Fibroblast of skin of left biceps (primary cell): Measurements from ENCODE around the gene ARHGEF10L.

Experiments used
- DNase-seq, 2 experiments: peaks; one replicate each; pipeline ENCODE4 v3.0.0-alpha.2; 2013; ENCODE audit warnings: low read depth in 2 of 2

ARHGEF10L gene

DNA sequence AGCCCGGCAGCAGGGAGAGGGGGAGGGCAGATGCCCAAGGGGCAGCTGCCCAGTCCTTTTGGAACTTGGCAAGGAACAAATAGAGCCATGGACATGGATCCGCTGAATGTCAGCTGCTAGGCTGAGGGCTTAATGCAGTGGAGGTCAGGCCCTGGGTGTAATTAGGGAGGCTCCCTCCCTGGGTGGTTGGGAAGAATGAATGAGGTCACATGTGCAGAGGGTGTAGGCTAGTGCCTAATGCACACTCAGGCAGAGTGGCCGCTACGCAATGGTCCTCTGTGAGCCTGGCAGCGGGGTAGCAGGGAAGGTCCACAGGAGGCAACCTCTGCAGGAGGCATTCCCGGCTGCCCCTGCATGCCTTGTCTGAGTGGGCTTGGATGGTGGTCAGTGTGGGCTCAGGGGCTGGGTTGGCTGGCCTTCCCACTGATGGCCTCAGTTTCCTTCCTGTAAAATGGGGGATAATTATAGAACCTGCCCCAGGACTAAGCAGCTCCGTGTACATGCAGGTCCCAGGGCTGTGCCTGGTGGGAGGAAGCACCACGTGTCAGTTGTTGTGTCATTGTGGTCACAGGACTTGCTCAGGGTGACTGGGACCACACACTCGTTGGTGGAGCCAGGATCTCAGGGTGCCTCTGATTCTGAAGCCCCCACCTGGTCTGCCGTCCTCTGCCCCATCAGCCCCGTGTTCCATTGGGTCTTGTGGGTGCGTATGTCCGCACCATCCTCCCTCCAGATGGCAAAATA, 134.0 kb downstream of the ARHGEF10L start:
- DNase-seq, result no peak

- DNase-seq, result no peak
Measured at GRCh38 chr1:17674726-17675500, 135.4 kb downstream of the ARHGEF10L start.

DNA sequence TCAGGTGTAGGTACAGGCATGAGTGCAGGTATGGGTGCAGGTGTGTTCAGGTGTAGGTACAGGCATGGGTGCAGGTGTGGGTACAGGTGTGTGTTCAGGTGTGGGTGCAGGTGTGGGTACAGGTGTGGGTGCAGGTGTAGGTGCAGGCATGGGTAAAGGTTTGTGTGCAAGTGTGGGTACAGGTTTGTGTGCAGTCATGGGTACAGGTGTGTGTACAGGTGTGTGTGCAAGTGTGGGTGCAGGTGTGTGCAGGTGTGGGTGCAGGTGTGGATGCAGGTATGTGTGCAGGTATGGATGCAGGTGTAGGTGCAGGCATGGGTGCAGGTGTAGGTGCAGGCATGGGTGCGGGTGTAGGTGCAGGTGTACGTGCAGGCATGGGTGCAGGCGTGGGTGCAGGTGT, 136.2 kb downstream of the ARHGEF10L start:
- no peak for DNase-seq

DNA sequence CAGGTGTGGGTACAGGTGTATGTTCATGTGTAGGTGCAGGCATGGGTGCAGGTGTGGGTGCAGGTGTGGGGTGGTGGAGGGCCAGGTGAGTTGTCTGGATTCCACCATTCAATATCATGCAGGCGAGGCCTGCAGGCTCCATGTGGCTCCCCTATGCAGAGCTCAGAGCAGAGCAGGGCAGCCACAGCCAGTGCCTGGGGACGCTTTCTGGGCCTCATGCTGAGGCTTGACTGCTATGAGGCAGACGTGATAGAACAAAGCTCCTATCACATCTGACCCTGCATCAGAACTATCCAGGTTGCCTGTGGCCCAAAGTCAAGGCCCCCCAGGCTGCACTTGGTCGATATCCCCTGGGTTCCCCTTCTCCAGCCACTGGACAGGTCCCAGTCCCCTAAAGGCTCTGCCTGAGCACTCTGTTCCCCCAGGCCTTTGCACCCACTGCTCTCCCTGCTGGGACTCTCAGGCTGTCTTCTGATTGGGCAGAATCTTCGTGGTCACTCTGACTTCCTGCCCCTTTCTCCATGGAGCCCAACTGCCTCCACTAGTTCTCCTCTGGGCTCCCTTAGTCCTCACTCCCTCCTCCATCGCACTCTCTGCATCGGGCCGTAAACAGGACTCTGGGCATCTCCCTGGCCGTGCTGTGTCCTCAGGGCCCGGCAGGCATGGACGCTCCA, 137.0 kb downstream of the ARHGEF10L start:
- DNase-seq, result no peak

DNA sequence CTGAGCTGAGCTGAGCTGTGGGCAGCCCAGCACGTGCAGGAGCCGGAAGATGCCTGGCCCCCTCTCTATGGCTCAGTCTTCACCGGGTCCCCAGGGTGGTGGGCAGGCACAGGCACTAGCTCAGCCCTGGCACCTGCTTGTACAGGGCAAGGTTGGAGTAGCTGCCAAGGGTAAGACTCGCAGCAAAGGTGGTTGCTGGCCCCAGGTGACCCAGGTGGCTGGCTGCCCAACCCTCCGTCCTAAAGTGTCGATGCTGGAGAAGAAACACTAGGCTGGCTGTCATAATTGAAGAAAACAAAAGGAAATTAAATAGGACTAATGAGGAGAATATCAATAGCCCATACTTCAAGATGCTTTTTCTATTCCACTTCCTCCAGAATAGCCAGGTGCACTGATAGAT, 138.5 kb downstream of the ARHGEF10L start:
- no peak for DNase-seq

- no peak for DNase-seq
Measured at GRCh38 chr1:17679856-17680255, 140.4 kb downstream of the ARHGEF10L start.

DNA sequence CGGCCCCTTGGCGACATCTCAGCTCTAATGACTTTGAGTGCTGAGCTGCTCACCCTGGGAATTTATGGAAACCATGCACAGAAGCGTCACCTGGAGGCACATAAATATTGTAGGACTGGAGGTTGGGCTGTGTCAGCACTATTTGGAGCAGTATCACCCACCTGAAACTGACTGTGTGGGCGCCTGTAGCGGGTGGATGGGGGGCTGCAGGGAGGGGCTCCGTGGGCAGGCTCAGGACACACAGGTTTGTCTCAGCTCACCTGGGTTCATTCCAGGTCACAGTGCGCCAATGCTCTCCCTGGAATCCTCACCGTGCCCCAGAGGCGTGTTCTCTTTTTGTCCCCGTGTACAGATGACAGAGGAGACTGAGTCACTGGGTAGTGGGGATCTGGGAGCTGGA, 140.8 kb downstream of the ARHGEF10L start:
- no peak for DNase-seq

- DNase-seq, result no peak
Measured at GRCh38 chr1:17682400-17682799, 142.9 kb downstream of the ARHGEF10L start.

GRCh38 chr1:17683598-17683997, 144.1 kb downstream of the ARHGEF10L start:
- no peak for DNase-seq

- DNase-seq, result no peak
Measured at GRCh38 chr1:17684810-17685209, 145.3 kb downstream of the ARHGEF10L start.

GRCh38 chr1:17686258-17686657, 146.8 kb downstream of the ARHGEF10L start:
- DNase-seq, result no peak

DNA sequence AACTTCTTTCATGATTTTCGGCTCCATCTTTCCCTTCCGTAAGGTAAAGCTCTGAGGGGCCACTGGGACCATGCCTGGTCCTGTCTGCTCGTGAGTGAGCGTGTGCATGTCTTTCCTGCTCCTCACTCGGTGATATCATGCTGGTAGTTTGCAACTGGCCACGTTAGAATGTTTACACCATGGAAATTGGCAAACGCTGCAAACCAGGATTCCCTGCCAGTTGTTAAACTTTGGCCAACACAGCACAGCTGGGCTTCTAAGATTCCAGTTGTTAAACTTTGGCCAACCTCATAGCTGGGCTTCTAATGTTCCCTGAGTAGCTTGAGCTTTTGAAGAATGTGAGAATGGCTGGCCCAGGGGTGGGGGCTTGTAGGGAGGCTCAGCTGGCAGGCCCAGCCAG, 147.6 kb downstream of the ARHGEF10L start:
- DNase-seq, result no peak

DNA sequence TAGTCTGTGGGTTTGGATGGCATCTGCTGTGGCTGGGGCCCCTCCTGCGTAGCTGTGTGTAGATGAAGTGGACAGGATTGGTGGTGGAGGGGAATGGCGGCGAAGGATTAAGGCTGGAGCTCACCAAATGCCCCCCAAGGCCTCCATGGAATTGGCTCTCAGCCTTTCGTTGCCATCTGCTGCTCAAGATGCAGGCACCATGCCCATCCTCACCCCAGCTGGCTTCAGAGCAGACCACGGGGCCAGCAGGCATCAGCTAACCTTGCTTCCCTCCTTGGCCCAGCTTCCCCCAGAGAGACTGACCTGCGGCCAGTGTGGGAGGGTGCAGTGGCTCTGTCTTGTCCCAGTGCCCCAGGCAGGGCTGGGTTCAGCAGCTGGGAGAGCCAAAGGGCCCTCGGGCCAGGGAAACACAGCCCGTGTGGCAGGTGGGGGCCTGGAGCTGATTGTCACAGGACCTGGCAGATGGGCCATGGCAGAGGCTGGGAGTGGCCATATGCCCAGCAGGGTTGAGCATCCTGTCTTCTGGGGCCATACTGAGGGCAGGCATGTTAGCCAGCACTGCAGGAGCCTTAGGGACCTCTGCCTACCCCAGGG, 148.8 kb downstream of the ARHGEF10L start:
- no peak for DNase-seq

- no peak for DNase-seq
Measured at GRCh38 chr1:17689011-17689410, 149.5 kb downstream of the ARHGEF10L start.

- no peak for DNase-seq
Measured at GRCh38 chr1:17690906-17691634, 151.6 kb downstream of the ARHGEF10L start.

DNA sequence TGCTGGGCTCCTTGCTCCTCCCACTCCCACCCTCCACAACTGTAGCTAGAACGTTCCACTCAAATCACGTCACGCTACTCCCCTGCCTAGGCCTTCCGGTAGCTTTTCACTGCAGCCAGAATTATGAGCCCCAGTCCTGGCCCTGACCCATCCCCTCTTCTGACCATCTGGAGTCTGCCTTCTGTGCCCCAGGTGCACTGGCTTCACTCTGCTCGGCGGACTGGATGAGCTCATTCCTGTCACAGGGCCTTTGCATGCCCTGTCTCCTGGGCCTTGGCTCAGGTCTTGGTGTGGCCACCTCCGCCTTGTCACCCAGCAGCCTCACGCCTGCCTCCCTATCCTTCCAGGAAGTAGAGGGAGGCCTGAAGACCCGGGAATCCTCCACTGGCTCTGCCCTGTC, 153.1 kb downstream of the ARHGEF10L start:
- DNase-seq, result no peak

DNA sequence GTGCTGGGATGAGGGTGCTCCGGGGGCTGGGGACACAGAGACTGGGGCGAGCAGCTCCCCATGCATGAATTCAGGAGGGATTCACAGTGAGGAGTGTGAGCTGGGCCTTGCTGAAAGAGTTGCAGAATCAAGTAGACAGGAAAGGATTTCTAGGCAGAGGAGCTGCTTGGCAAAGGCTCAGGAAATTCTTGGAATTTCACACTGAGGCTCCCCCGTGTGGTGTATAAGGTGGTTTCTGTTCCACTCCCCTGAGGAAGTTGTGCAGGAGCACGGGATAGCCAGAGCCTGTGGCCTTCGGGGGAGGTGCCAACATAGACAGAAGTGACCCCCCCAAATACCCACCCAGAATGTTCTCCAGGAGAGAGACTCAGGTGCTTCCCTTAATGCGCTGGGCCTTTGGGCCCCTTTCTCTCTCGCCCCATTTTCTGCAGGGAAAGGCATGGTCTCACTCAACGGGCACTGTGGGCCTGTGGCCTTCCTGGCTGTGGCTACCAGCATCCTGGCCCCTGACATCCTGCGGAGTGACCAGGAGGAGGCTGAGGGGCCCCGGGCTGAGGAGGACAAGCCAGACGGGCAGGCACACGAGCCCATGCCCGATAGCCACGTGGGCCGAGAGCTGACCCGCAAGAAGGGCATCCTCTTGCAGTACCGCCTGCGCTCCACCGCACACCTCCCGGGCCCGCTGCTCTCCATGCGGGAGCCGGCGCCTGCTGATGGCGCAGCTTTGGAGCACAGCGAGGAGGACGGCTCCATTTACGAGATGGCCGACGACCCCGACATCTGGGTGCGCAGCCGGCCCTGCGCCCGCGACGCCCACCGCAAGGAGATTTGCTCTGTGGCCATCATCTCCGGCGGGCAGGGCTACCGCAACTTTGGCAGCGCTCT, 157.2 kb downstream of the ARHGEF10L start:
- DNase-seq, result peak; percentile 50 to 63

DNA sequence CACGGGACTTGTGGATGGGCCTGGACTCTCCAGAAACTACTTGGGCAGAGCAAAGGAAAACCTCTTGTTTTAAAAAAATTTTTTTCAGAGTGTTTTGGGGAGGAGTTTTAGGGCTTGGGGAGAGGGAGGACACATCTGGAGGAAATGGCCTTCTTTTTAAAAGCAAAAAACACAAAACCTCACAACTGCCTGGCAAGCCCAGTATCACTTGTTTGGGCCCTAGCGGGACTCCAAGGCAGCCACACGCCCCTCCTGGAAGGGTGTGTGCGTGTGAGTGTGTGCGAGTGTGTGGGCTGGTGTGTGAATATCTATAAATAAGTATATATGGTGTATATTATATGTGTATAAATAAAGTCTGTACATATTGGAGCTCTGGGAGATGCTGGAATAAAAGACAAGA, 158.0 kb downstream of the ARHGEF10L start:
- no peak for DNase-seq

DNA sequence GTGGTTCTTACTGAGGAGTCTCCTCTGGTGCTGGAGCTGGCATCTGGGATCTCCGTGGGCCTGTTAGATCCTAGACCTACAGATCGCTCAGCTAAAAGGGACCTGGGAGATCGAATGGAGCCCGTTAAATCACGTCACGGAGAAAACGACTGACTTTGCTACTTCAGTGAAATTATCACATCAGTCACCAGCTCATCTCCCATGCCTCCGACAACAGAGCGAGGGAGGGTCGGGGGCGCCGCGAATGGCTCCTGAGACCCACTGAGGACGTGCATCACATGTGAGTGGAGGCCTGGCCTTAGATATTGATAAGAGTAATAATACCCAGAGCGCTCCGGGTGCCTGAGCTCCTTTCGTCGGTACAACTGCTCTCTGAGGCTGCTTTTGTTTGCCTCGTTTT, 160.1 kb downstream of the ARHGEF10L start:
- DNase-seq, result no peak

DNA sequence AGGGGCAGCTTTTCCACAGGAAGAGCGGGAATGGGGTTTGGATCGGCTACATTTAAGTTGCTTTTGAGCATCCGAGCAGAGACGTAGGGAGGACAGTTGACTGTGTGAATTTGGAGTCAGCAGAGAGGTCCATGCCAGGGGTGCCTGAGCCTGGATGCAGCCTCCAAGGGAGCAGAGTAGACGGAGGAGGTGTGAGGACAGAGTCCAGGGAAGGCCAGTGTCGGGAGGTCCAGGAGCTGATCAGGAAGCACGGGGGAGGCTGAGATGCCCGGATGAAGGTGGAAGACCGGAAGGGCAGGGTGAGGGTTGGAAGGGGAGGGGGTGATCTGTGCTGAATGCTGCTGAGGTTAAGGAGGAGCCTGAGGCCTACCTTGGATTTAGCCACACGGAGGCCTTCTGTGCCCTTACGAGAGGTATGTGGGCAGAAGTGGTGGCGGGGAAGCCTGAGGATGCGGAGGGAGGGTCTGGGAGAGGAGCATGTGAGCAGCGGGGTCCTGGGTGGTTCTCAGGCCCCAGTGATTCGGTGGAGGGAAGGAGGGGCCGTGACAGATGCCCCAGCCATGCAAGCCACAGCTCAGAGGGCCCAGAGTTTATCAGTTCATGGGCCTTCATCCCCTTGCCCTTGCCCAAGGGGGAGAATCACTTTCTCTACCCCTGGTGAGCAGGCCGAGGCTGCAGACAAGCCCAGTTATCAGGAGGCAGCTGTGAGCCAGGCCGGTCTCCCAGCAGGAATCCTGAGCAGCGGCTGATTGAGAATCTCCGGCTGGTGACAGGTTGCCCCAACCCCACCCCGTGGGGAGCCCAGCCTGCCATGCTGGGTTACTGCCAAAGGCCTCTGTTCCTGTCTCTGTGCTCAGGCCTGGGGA, 161.7 kb downstream of the ARHGEF10L start:
- DNase-seq, result no peak
